Transverse colon (tissue), 4 donors: ENCODE data around the gene RNF141.

Experiments
- CTCF ChIP-seq, 5 experiments: fragments of 200-600 bp in 3 of 5; fragments of 450-650 bp in 2 of 5; sonication (generic) in 3 of 5; IDR thresholded peaks; 1 replicate in 2 of 5; 2 replicates in 3 of 5; pipeline ENCODE4 v1.5.1; 2016 to 2017; ENCODE audit warnings: antibody characterized with exemption in 5 of 5, inconsistent platforms in 3 of 5, mild to moderate bottlenecking in 2 of 5, moderate library complexity in 1 of 5
- POLR2A ChIP-seq: fragments of 450-650 bp; IDR thresholded peaks from one replicate; pipeline ENCODE4 v1.6.1; 2016; ENCODE audit warnings: antibody characterized with exemption, mild to moderate bottlenecking, moderate library complexity
- POLR2AphosphoS5 ChIP-seq, 3 donors: sonication (generic); formaldehyde crosslinking; IDR thresholded peaks; one replicate each; pipeline ENCODE4 v1.6.1; 2016; ENCODE audit warnings: antibody characterized with exemption in 3 of 3

DNA sequence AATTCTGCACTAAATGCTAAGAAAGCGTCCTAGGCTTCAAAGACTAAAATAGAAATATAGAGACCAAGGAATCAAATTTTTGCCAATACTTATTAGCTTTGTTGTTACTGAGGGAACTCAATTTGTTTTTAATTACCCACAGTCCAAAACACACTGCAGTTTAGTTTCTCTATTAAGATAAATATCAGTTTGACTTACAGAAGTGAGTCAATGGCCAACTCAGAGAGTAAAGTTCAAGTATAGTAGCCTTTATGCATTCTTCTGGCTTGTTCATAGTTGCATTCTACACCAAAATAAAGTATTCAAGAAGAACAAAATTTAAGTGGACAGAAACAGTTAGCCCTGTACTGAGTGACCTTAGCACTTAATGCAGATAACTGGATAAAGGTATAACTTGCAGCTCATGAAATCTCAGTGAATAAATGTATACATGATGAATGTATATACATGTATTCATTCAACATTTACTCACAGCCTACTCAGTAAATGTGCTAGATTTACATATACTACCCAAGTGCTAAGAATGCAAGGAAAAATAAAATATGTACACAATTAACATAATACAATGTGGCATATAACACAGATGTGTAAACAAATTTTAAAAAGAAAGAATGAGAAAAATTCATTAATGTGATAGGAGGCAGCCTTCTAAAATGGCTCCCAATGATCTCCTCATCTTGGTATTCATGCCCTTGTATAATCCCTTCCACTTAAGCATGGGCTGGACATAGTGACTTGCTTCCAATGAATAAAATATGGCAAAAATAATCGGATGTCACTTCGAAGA, 9.7 kb upstream of the RNF141 start:
- TF ChIP-seq CTCF (IDR thresholded peaks at IDR 0.05) (no peak), POLR2AphosphoS5 (IDR thresholded peaks at IDR 0.05) (no peak), POLR2A (no peak)
